Trophoblast cell (in vitro differentiated cells and primary cell): ENCODE measurements around the gene BABAM2. TPM values are rescaled to one million over a fixed set of nuclear protein-coding genes. Genes with fewer than 3 reads are reported as not detected.

Experiments
- DNase-seq, 2 donors: peaks; one replicate each; pipeline ENCODE4 v3.0.0-alpha.2; 2016
- H2AFZ ChIP-seq: 2 replicates; pipeline ENCODE4 v1.6.1; 2013; ENCODE audit warnings: low read length, moderate library complexity, mild to moderate bottlenecking; ENCODE audit not compliant: insufficient read depth, poor library complexity
- H2AK5ac ChIP-seq: 2 replicates; pipeline ENCODE4 v1.6.1; 2013; ENCODE audit warnings: mild to moderate bottlenecking, low read length
- H2BK120ac ChIP-seq: 2 replicates; pipeline ENCODE4 v1.6.1; 2013; ENCODE audit warnings: low read length, mild to moderate bottlenecking, moderate library complexity; ENCODE audit not compliant: insufficient read depth, poor library complexity
- H2BK12ac ChIP-seq: 2 replicates; pipeline ENCODE4 v1.6.1; 2013; ENCODE audit warnings: mild to moderate bottlenecking, low read length, moderate library complexity
- H2BK5ac ChIP-seq: 2 replicates; pipeline ENCODE4 v1.6.1; 2013; ENCODE audit warnings: low read length, low read depth, moderate library complexity, mild to moderate bottlenecking; ENCODE audit not compliant: poor library complexity
- H3K14ac ChIP-seq: 2 replicates; pipeline ENCODE4 v1.6.1; 2013; ENCODE audit warnings: mild to moderate bottlenecking, low read length
- H3K18ac ChIP-seq: 2 replicates; pipeline ENCODE4 v1.6.1; 2013; ENCODE audit warnings: mild to moderate bottlenecking, low read length
- H3K23ac ChIP-seq: 2 replicates; pipeline ENCODE4 v1.6.1; 2013; ENCODE audit warnings: low read length
- H3K27ac ChIP-seq: 2 replicates; pipeline ENCODE4 v1.5.1; 2013; ENCODE audit warnings: low read depth, mild to moderate bottlenecking, inconsistent platforms, low read length, moderate library complexity
- H3K27me3 ChIP-seq: 2 replicates; pipeline ENCODE4 v1.6.1; 2013; ENCODE audit warnings: inconsistent platforms, mild to moderate bottlenecking, low read length, moderate library complexity; ENCODE audit not compliant: insufficient read depth
- H3K36me3 ChIP-seq, 2 experiments: 1 replicate in 1 of 2; 2 replicates in 1 of 2; pipeline ENCODE4 v1.6.1; 2013; ENCODE audit warnings: low read length in 2 of 2, mild to moderate bottlenecking in 2 of 2, moderate library complexity in 1 of 2; ENCODE audit not compliant: insufficient read depth in 2 of 2, control insufficient read depth in 1 of 2
- H3K4ac ChIP-seq: 2 replicates; pipeline ENCODE4 v1.6.1; 2013; ENCODE audit warnings: low read depth, mild to moderate bottlenecking, low read length, moderate library complexity
- H3K4me1 ChIP-seq, 2 experiments: 1 replicate in 1 of 2; 2 replicates in 1 of 2; pipeline ENCODE4 v1.6.1; 2013; ENCODE audit warnings: low read length in 2 of 2, mild to moderate bottlenecking in 2 of 2, moderate library complexity in 1 of 2; ENCODE audit not compliant: insufficient read depth in 2 of 2, control insufficient read depth in 1 of 2
- H3K4me2 ChIP-seq: 2 replicates; pipeline ENCODE4 v1.6.1; 2013; ENCODE audit warnings: inconsistent platforms, mild to moderate bottlenecking, low read length, moderate library complexity
- H3K4me3 ChIP-seq: 2 replicates; pipeline ENCODE4 v1.5.1; 2013; ENCODE audit warnings: mild to moderate bottlenecking, low read depth, low read length, inconsistent platforms
- H3K79me1 ChIP-seq: one replicate; pipeline ENCODE4 v1.6.1; 2013; ENCODE audit warnings: low read length
- H3K79me2 ChIP-seq: 2 replicates; pipeline ENCODE4 v1.6.1; 2013; ENCODE audit warnings: low read length, mild to moderate bottlenecking; ENCODE audit not compliant: control insufficient read depth, insufficient read depth, poor library complexity
- H3K9ac ChIP-seq: 2 replicates; pipeline ENCODE4 v1.6.1; 2013; ENCODE audit warnings: mild to moderate bottlenecking, low read length
- H3K9me3 ChIP-seq: 2 replicates; pipeline ENCODE4 v1.6.1; 2013; ENCODE audit warnings: low read depth, mild to moderate bottlenecking, control low read depth, inconsistent platforms, low read length; ENCODE audit not compliant: insufficient read depth
- H4K12ac ChIP-seq: 2 replicates; pipeline ENCODE4 v1.6.1; 2013; ENCODE audit warnings: low read depth, mild to moderate bottlenecking, low read length, moderate library complexity
- H4K8ac ChIP-seq: 2 replicates; pipeline ENCODE4 v1.6.1; 2013; ENCODE audit warnings: low read depth, mild to moderate bottlenecking, low read length, moderate library complexity
- H4K91ac ChIP-seq: one replicate; pipeline ENCODE4 v1.6.1; 2013; ENCODE audit warnings: low read depth, mild to moderate bottlenecking, low read length, moderate library complexity
- WGBS: extraction: QIAGEN DNeasy Blood & Tissue Kit; methylation state at CpG from one replicate; pipeline ENCODE4 v1.1.7; 2013; ENCODE audit warnings: missing lambda C conversion rate; ENCODE audit not compliant: insufficient read length, insufficient coverage; ENCODE audit errors: extremely low coverage; 5-methylcytosine and 5-hydroxymethylcytosine counted together
- polyA plus RNA-seq: library from polyadenylated mRNA; stranded (reverse); fragments of 200-250 nt; gene quantifications from 2 replicates; pipeline ENCODE4 v1.2.3, GENCODE V29; 2013

The BABAM2 gene
- 27.7 and 29.7 TPM in 2 replicates for polyA plus RNA-seq

DNA sequence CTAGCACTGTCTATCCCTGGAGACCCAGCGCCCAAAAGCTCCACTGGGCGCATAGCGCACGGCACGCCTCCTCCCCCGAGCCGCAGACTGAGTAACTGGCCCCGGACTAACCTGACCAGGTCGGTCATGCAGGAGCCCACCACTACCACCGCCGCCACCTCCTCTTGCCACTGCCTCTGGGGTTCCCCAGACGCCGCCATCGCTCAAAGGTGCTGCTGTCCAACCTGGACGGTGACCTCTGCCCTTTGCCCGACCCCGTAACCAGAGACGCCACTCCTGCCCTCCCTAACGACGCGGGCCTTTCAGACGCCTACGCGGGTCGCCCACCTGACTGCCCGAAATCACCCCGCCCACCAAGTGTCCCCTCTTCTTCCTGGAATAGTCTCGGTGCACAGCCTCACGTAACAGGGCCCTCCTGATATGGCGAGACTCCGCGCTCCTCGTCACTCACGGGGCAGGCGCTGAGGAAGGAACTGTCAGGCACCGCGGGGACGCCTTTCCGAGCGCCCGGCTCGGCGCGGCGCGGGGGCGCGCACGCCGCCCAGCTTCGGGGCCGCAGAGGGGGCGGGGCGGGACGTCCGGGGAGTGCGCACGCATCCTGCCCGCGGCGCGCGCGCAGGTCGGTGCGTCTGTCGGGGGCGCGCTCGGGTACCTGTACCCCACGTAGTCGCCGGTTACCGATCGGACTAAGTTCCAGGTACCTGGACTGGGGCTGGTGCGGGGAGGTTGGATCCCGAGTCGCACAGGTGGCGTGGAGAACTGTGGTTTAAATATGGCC is at the start of gene BABAM2, which contains the start of gene RBKS:
Gene BABAM2, plus strand, starts transcription at position 584 of the 778 bp plus-strand sequence. CDS start 3,828 bp downstream, outside the sequence.
Gene RBKS, minus strand, starts transcription at position 242 of the 778 bp plus-strand sequence. Its CDS starts 42 bp downstream, at position 200.
- H2BK120ac ChIP-seq: peak within 1 kb of the TSS; percentile 79
- H3K27ac ChIP-seq: peak within 1 kb of the TSS; percentile 92
- H2BK12ac ChIP-seq: peak within 1 kb of the TSS; percentile 34
- H3K9ac ChIP-seq: peak within 1 kb of the TSS; percentile 95
- peak within 1 kb of the TSS; percentile 16 for H3K4ac ChIP-seq
- H2AK5ac ChIP-seq: no peak within 1 kb of the TSS
- peaks cover 12% of the 10 kb centered on the region for H3K79me1 ChIP-seq
- peaks cover 7% of the 10 kb centered on the region for H3K79me2 ChIP-seq
- no peaks in the 10 kb centered on the region for H3K9me3 ChIP-seq
- peak; percentile 67 to 84 for DNase-seq
- H2BK5ac ChIP-seq: peak within 1 kb of the TSS; percentile 65
- H4K8ac ChIP-seq: peak within 1 kb of the TSS; percentile 81
- peak within 1 kb of the TSS; percentile 90 for H3K4me3 ChIP-seq
- H4K91ac ChIP-seq: peak within 1 kb of the TSS; percentile 70
- H3K4me2 ChIP-seq: peak within 1 kb of the TSS; percentile 75
- peak within 1 kb of the TSS; percentile 58 for H4K12ac ChIP-seq
- H3K4me1 ChIP-seq: peaks cover 0 to 6% of the 10 kb centered on the region in 2 experiments
- H2AFZ ChIP-seq: peak within 1 kb of the TSS; percentile 90
- H3K14ac ChIP-seq: peak within 1 kb of the TSS; percentile 65
- WGBS: no CpG with 5 or more reads among the region's 79 CpGs
- H3K36me3 ChIP-seq: no peaks in the 10 kb centered on the region
- no peak within 1 kb of the TSS for H3K23ac ChIP-seq
- H3K27me3 ChIP-seq: no peaks in the 10 kb centered on the region
- H3K18ac ChIP-seq: peak within 1 kb of the TSS; percentile 71

DNA sequence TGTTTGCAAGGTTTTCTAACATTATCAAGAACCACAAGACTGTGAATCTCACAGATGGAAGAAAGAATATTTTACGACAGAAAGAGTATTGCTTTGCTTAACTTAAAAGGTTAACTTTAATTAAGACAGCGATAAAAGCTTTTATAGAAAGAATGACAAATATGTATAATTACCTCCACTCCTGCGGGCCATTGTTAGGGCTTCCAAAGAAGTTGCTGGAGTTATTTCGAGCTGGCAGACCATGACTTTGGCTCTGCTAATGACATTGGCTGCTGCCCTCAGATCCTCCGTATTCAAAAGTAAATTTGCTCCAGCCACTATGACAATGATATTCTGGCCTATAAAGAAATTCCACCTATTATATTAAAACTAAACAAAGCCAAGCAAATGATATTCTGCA is 47.6 kb upstream of the BABAM2 start:
- no peak overlapping the region for H3K23ac ChIP-seq
- peak in 1 of 2 donors; percentile 40 for DNase-seq
- H3K27me3 ChIP-seq: no peaks in the 10 kb centered on the region
- no peak overlapping the region for H4K8ac ChIP-seq
- no peak overlapping the region for H3K14ac ChIP-seq
- no peak overlapping the region for H2BK120ac ChIP-seq
- H3K18ac ChIP-seq: no peak overlapping the region
- peaks cover 2% of the 10 kb centered on the region for H3K79me1 ChIP-seq
- no peak overlapping the region for H3K27ac ChIP-seq
- H4K91ac ChIP-seq: no peak overlapping the region
- H3K4me2 ChIP-seq: no peak overlapping the region
- H3K36me3 ChIP-seq: no peaks in the 10 kb centered on the region
- H2AK5ac ChIP-seq: no peak overlapping the region
- H2BK12ac ChIP-seq: no peak overlapping the region
- no peak overlapping the region for H2BK5ac ChIP-seq
- no peaks in the 10 kb centered on the region for H3K9me3 ChIP-seq
- WGBS: no CpG with 5 or more reads among the region's 5 CpGs
- H3K4me3 ChIP-seq: no peak overlapping the region
- no peak overlapping the region for H2AFZ ChIP-seq
- no peak overlapping the region for H3K4ac ChIP-seq
- H3K4me1 ChIP-seq: peaks cover 0 to 3% of the 10 kb centered on the region in 2 experiments
- H3K9ac ChIP-seq: no peak overlapping the region
- no peaks in the 10 kb centered on the region for H3K79me2 ChIP-seq
- no peak overlapping the region for H4K12ac ChIP-seq

DNA sequence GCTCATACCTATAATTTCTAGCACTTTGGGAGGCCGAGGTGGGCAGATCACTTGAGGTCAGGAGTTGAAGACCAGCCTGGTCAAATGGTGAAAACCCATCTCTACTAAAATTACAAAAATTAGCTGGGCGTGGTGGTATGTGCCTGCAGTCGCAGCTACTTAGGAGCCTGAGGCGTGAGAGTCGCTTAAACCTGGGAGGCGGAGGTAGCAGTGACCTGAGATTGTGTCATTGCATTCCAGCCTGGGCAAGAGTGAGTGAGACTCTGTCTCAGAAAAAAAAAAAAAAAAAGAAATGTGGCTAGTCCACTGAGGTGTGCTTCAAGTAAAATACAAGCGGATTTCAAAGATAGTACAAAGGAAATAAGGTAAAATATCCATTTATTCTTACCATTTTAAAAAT is 46.5 kb upstream of the BABAM2 start:
- Histone ChIP-seq H4K8ac (no peak overlapping the region), H3K4ac (no peak overlapping the region), H2BK120ac (no peak overlapping the region), H3K9me3 (no peaks in the 10 kb centered on the region), H3K79me1 (peaks cover 2% of the 10 kb centered on the region), H3K14ac (no peak overlapping the region), H4K12ac (no peak overlapping the region), H2AFZ (no peak overlapping the region), H3K79me2 (no peaks in the 10 kb centered on the region), H2AK5ac (no peak overlapping the region), H3K18ac (peak overlapping the region; percentile 53), H3K36me3 (no peaks in the 10 kb centered on the region), H3K27me3 (no peaks in the 10 kb centered on the region), H4K91ac (no peak overlapping the region), H3K23ac (no peak overlapping the region), H3K9ac (no peak overlapping the region), H3K4me2 (no peak overlapping the region), H3K4me3 (no peak overlapping the region), H2BK5ac (no peak overlapping the region), H3K27ac (no peak overlapping the region), H2BK12ac (peak overlapping the region; percentile 95), H3K4me1 (peaks cover 0 to 3% of the 10 kb centered on the region in 2 experiments)
- no CpG with 5 or more reads among the region's 7 CpGs for WGBS
- DNase-seq: peak; percentile 74 to 94

GRCh38 chr2:27844821-27845255 is 45.7 kb upstream of the BABAM2 start:
- Histone ChIP-seq H2AK5ac (no peak overlapping the region), H3K9me3 (no peaks in the 10 kb centered on the region), H4K12ac (no peak overlapping the region), H3K79me1 (peaks cover 2% of the 10 kb centered on the region), H3K4me2 (no peak overlapping the region), H3K79me2 (no peaks in the 10 kb centered on the region), H3K23ac (no peak overlapping the region), H3K4me3 (no peak overlapping the region), H2BK120ac (no peak overlapping the region), H3K36me3 (no peaks in the 10 kb centered on the region), H3K18ac (no peak overlapping the region), H2BK5ac (no peak overlapping the region), H3K14ac (no peak overlapping the region), H4K8ac (no peak overlapping the region), H3K4me1 (peaks cover 0 to 3% of the 10 kb centered on the region in 2 experiments), H3K27ac (no peak overlapping the region), H2BK12ac (no peak overlapping the region), H3K9ac (no peak overlapping the region), H4K91ac (no peak overlapping the region), H3K27me3 (no peaks in the 10 kb centered on the region), H2AFZ (no peak overlapping the region), H3K4ac (no peak overlapping the region)
- peak in 1 of 2 donors; percentile 52 for DNase-seq
- no CpG with 5 or more reads among the region's 4 CpGs for WGBS
